HG03520 (cell line): Measurements from ENCODE around the gene OR5I1.
"Not testable (repeated sequence)": the region's sequence is repeated elsewhere in the genome, so short reads cannot be mapped to it uniquely, and the experiment has no call there.

ENCODE experiments used
- ATAC-seq: cut with Tn5 transposase; IDR thresholded peaks from one replicate; pipeline ENCODE4 v1.9.1; 2021; ENCODE audit warnings: mild to moderate bottlenecking, moderate library complexity; ENCODE audit not compliant: unreplicated experiment

The OR5I1 gene

DNA sequence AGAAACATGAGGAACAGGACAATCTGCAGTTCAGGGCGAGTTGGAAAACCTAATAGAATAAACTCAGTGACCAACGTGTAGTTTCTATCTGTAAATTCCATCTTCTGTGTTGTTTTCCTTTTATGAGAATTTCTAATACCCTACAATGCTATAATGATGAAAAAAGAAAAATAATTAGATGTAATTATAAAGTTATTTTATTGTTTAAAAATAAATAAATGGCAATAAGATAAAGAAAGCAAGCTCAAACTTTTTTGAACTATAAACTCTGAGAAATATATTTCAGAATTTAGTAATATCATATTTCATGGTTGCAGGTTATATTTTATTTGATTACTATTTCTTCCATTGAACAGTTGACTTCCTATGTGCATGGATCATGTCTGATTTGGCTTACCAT, at the start of gene OR5I1:
Gene OR5I1, minus strand, starts transcription at position 101 of the 400 bp plus-strand sequence. Its CDS starts 0 bp downstream, at position 101.
- ATAC-seq = no peak

DNA sequence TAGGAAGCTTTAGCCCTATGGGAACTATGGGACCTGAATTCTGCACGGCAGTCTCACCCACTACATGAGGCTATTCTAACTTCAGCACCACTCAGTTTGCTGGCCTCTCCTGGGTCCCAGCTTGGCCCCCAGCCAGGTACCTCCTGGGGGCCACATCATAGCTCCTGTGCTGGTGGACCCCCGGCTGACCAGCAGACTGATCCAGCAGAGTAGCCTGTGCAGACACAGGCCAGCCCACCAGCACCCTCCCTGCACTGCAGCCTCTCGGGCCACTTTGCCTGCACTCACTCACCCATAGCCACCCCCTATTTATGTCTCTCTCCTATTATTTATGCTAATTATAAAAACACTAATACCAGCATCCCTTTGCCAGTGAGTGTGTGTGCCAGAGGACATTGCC, 34.7 kb upstream of the OR5I1 start:
- no peak for ATAC-seq

GRCh38 chr11:55969845-55970244, 33.6 kb upstream of the OR5I1 start, which contains the start of gene OR10AG1:
TSS of gene OR10AG1 (minus strand) at chr11:55969945. CDS start at chr11:55969907, 38 bp downstream.
- no peak for ATAC-seq

DNA sequence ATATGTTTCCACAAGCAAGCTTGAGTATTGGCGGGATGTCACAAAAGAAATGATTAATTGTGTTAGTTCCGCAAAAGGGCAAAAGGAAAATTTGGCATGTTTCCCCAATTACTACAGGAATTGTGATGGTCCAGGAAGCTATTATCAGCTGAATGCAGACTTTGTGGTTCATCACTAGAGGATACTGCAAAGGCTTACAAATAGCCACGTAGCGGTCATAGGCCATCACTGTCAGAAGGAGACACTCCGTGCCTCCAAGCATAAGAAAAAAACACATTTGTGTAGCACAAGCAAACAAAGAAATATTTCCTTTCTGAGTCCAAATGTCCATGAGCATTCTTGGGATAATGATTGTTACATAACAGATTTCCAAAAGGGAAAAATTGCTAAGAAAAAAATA, 31.7 kb upstream of the OR5I1 start:
- no peak for ATAC-seq

DNA sequence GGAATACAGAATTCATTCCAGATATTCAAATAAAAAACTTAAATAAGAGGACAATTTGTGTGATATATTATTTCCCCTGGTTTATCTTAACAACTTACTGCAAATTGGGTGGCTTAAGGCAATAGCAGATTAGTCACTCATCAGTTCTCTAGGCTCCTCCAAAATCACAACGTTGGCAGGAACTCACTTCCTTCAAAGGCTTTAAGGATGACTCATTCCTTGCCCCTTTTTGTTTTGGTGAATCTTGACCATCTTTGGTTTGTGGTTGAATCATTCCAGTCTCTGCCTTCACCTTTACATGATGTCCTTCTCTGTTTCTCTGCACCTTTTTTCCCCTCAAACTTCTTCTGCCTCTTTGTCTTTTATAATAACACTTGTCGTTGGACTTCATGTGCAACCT, 30.2 kb upstream of the OR5I1 start:
- no peak for ATAC-seq

GRCh38 chr11:55956521-55956920, 20.3 kb upstream of the OR5I1 start:
- ATAC-seq = no peak

- ATAC-seq = no peak
These were observed 13.1 kb upstream of the OR5I1 start for GRCh38 chr11:55949330-55949729.

DNA sequence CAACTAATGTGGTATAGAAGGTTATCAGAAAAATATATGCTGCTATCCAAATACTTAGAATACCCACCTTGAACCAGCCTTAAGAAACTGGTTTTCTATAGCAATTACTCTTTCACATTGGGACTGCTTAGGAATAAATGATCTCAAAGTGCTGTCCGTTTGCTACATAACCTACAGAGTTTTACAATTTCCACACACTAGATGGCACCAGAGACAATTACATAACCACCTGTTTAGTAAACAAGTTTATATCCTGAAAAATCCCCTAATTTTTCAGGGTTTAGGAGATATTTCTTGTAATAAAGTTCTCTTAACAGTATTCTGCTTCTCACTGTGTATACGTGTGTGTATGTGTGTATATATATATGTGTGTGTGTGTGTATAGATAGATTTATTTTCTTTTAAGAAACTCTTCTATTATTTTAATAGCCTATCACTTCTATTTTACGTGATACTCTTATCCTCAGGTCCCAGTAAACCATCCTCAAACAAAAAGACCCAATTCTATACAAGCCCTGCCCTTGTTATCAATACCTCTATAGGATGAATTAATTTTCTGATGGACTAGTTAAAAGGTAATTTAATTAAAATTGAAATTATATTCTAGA, 6.7 kb upstream of the OR5I1 start:
- no peak for ATAC-seq

GRCh38 chr11:55920537-55920936, 15.7 kb downstream of the OR5I1 start:
- ATAC-seq = no peak

GRCh38 chr11:55914482-55914881, 21.7 kb downstream of the OR5I1 start, which contains the start of gene OR5W2:
TSS of gene OR5W2 (minus strand) at chr11:55914582. CDS start at chr11:55914582, 0 bp downstream.
- ATAC-seq = no peak

DNA sequence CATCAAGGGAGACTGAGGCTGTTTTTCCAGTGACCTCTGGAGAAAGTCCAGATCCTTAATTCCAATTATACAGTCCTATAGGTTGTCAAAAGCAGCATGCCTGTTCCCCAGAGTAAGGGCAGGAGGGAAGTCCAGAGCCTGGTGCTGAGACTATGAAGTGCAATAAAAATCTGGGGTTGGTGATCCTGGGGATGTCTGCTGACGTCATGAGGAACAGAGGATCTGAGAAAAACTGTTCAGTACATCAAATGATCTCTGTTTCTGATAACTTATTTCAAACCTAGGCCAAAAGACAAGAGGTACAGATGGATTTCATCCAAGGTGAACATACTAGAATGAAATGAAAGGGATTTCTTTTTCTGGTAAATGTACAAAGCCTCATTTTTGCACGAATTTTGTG, 33.9 kb downstream of the OR5I1 start:
- no peak for ATAC-seq

DNA sequence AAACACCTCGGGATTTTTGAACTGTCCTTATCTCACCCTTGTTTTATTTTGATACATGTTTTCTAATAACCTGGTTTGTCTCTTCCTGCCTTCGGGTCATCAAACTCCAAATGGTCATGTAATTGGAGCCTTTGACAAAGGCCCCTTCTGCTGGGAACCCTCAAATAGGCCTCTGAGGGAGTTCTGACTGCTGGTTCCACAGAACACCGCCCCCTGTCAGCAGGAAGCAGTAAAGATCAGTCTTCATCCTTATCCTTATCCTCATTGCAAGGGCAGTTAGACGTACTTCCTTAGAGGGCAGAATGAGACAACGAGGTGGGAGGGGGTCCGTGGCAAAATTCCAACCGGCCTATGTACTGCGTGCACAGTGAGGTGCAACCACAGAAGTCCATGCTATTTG, 41.0 kb downstream of the OR5I1 start:
- ATAC-seq = no peak

GRCh38 chr11:55885481-55885880, 50.7 kb downstream of the OR5I1 start:
- not testable (repeated sequence) for ATAC-seq
